ENCODE measurements around the gene PRM3. TPM values are rescaled to one million over a fixed set of nuclear protein-coding genes. Genes with fewer than 3 reads are reported as not detected.

The PRM3 gene
- total and polyA plus RNA-seq, 7 donors: not detected

DNA sequence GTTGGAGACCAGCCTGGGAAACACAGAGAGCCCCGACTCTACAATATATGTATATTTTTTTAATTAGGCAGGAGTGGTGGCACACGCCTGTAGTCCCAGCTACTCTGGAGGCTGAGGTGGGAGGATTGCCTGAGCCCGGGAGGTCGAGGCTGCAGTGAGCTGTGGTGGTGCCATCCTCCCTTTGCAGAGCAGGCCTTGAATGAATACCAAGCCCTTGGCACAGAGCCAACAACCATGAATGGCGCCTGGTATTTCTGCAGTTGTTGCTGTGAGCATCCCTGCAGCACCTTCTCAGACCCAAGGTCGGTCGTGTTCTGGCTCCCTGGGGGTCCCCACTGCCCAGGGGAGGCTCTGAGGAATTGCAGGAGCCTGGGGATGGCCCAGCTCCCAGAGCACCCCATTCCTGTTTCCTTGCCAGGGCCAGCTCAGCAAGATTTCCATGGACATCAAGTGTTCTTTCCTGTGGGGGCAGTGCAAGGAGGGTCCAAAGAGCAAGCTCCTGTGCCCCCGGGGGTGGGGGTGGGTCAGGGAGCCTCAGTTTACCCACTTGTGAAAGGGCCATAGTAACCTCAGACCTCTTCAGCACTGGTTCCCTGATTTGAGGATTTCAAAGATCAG lies 46.2 kb upstream of the PRM3 start:
- Histone ChIP-seq H3K4me3 (no peak overlapping the region), H3K27me3 (no peaks in the 10 kb centered on the region), H3K9me3 (no peaks in the 10 kb centered on the region), H3K36me3 (no peaks in the 10 kb centered on the region), H3K27ac (no peak overlapping the region), H3K4me1 (no peaks in the 10 kb centered on the region)
- 38 to 67% methylated on average over 8 of the region's 8 CpGs for WGBS, 2 donors
- TF ChIP-seq EP300 (IDR thresholded peaks at IDR 0.05) (no peak), POLR2A (IDR thresholded peaks at IDR 0.05) (no peak), POLR2AphosphoS5 (IDR thresholded peaks at IDR 0.05) (no peak)
- TF ChIP-seq, protein P1, sequence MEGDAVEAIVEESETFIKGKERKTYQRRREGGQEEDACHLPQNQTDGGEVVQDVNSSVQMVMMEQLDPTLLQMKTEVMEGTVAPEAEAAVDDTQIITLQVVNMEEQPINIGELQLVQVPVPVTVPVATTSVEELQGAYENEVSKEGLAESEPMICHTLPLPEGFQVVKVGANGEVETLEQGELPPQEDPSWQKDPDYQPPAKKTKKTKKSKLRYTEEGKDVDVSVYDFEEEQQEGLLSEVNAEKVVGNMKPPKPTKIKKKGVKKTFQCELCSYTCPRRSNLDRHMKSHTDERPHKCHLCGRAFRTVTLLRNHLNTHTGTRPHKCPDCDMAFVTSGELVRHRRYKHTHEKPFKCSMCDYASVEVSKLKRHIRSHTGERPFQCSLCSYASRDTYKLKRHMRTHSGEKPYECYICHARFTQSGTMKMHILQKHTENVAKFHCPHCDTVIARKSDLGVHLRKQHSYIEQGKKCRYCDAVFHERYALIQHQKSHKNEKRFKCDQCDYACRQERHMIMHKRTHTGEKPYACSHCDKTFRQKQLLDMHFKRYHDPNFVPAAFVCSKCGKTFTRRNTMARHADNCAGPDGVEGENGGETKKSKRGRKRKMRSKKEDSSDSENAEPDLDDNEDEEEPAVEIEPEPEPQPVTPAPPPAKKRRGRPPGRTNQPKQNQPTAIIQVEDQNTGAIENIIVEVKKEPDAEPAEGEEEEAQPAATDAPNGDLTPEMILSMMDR (IDR thresholded peaks at IDR 0.05): no peak
- intact Hi-C loops (cut with DNase I): no loop called here
- no peak for DNase-seq

DNA sequence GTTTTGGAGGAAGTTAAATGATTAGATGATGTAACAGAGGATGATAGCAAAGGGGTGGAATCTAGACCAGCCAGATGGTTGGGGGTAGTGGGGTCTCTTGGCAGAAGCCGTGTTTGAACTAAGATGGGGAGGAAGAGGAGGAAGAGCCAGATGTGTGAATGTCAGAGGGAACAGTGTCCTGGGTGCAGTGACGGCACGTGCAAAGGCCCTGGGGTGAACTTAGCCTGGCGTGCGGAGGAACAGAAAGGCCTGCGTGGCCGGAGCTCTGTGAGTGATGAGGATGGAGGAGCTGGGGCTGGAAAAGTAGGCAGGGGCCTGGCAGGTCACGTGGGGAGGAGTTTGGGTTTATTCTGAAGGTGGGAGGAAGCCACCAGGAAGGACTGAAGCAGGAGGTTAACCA lies 45.4 kb upstream of the PRM3 start:
- H3K4me3 ChIP-seq: no peak overlapping the region
- H3K9me3 ChIP-seq: no peaks in the 10 kb centered on the region
- no peaks in the 10 kb centered on the region for H3K4me1 ChIP-seq
- H3K27me3 ChIP-seq: no peaks in the 10 kb centered on the region
- no peaks in the 10 kb centered on the region for H3K36me3 ChIP-seq
- intact Hi-C loops (cut with DNase I): no loop called here
- H3K27ac ChIP-seq: no peak overlapping the region
- 89 to 91% methylated on average over 8 of the region's 8 CpGs for WGBS, 2 donors
- TF ChIP-seq POLR2AphosphoS5 (IDR thresholded peaks at IDR 0.05) (no peak), POLR2A (IDR thresholded peaks at IDR 0.05) (no peak), EP300 (IDR thresholded peaks at IDR 0.05) (no peak)
- TF ChIP-seq, protein P1 (IDR thresholded peaks at IDR 0.05): no peak
- no peak for DNase-seq

DNA sequence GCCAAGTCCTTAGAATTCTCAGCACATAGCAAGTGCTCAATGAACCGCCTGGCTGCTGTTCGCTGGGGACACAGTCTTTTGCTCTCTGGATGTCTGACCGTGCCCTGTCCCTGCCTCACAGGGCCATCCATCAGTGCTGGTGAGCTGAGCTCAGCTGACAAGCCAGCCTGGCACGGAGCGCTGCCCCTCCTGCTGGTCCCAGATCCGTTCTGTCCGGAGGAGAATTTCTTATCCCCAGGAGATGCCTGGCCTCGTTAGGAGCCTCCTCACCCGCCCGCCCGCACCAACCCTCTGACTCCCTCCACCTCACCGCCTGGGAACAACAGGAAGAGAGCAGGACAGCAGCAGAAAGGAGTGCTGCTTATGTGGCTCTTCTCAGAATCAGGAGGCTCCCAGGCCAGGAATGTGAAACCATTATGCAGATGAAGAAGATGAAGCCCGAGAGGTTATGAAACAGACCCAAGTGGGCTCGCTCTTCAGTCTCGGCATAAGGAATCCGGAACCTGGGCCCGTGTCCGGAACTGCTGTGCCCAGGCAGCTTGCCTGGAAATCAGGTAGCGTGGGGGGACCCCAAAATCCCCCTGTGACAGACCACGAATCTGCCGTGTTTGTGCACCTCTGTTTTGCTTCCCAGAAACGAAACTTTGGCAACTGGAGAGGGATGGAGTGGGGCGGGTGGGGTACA lies 43.0 kb upstream of the PRM3 start:
- H3K4me3 ChIP-seq: no peak overlapping the region
- peaks cover 0 to 3% (median 0%) of the 10 kb centered on the region in 4 donors for H3K4me1 ChIP-seq
- TF ChIP-seq, protein P1 (IDR thresholded peaks at IDR 0.05): no peak
- TF ChIP-seq EP300 (IDR thresholded peaks at IDR 0.05) (no peak), POLR2A (IDR thresholded peaks at IDR 0.05) (no peak), POLR2AphosphoS5 (IDR thresholded peaks at IDR 0.05) (no peak)
- no peaks in the 10 kb centered on the region for H3K36me3 ChIP-seq
- intact Hi-C loops (cut with DNase I): no loop called here
- H3K27ac ChIP-seq: no peak overlapping the region
- no peaks in the 10 kb centered on the region for H3K27me3 ChIP-seq
- H3K9me3 ChIP-seq: no peaks in the 10 kb centered on the region
- DNase-seq: no peak
- 91 to 92% methylated on average over 23 of the region's 23 CpGs for WGBS, 2 donors

DNA sequence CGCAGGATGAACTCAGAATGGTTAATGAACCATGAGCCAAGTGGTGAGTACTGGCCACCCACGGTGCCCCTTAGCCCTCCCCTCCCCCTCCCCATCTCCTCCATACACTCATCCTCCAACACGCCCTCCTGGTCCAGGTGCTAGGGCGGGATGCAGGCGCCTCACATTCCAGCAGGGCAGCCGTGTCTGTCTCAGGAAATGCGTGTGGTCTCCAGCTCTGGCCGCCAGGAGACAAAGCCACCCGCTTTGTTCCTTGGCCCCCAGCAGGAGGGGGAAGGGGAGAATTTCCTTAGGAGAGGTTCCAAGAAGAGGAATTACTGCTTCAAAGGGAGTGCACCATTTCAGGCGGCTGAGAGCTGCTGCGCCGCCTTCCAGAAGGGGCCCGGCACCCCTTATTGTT lies 42.1 kb upstream of the PRM3 start:
- no peaks in the 10 kb centered on the region for H3K27me3 ChIP-seq
- no peak for TF ChIP-seq POLR2A (IDR thresholded peaks at IDR 0.05)
- TF ChIP-seq, protein P1 (IDR thresholded peaks at IDR 0.05): no peak
- no peak for TF ChIP-seq EP300 (IDR thresholded peaks at IDR 0.05)
- no peak for TF ChIP-seq POLR2AphosphoS5 (IDR thresholded peaks at IDR 0.05)
- intact Hi-C loops (cut with DNase I): no loop called here

More for the DNA sequence above, 42.1 kb upstream of the PRM3 start:
- Histone ChIP-seq H3K4me1 (peaks cover 0 to 3% (median 0%) of the 10 kb centered on the region in 4 donors), H3K4me3 (no peak overlapping the region), H3K9me3 (no peaks in the 10 kb centered on the region), H3K36me3 (no peaks in the 10 kb centered on the region), H3K27ac (no peak overlapping the region)
- no peak for DNase-seq
- WGBS, 2 donors: 68 to 71% methylated on average over 13 of the region's 13 CpGs

Data from sigmoid colon (tissue), 7 donors.